Lower lobe of right lung (tissue), 2 donors: ENCODE results near the gene NPW. TPM values are rescaled to one million over a fixed set of nuclear protein-coding genes. Genes with fewer than 3 reads are reported as not detected.

ENCODE experiments used
- ATAC-seq, 2 donors: fragments of 200-7000 bp; cut with Tn5 transposase; one replicate each; pipeline ENCODE4 v1.9.1; 2020 to 2022; ENCODE audit warnings: mild to moderate bottlenecking in 2 of 2, moderate library complexity in 2 of 2
- DNase-seq: peaks from one replicate; pipeline ENCODE4 v3.0.0-alpha.2; 2020
- H3K27ac ChIP-seq: fragments of 200-600 bp; one replicate; pipeline ENCODE4 v1.8.0; 2022
- H3K27me3 ChIP-seq: fragments of 200-600 bp; one replicate; pipeline ENCODE4 v1.8.0; 2022; ENCODE audit warnings: low read depth
- H3K36me3 ChIP-seq: fragments of 200-600 bp; one replicate; pipeline ENCODE4 v1.8.0; 2022; ENCODE audit warnings: mild to moderate bottlenecking
- H3K4me1 ChIP-seq: fragments of 200-600 bp; one replicate; pipeline ENCODE4 v1.8.0; 2022
- H3K4me3 ChIP-seq: fragments of 200-600 bp; one replicate; pipeline ENCODE4 v1.8.0; 2022; ENCODE audit warnings: mild to moderate bottlenecking
- H3K9me3 ChIP-seq: fragments of 200-600 bp; one replicate; pipeline ENCODE4 v1.8.0; 2022
- intact Hi-C: fragments of 100-400 bp; cut with DNase I; formaldehyde crosslinking; loops from one replicate; pipeline ENCODE4 v1.11.0; 2022
- total RNA-seq: library from RNA; stranded (reverse); fragmentation: NEBNext Ultra II Directional; extraction: Animal tissue kit (Norgen Biotek cat#: 25700); gene quantifications from one replicate; pipeline ENCODE4 v1.2.1, GENCODE V29; 2021
- TF ChIP-seq, protein P1 (sequence below): fragments of 200-600 bp; IDR thresholded peaks from one replicate; pipeline ENCODE4 v1.8.0; 2022; ENCODE audit warnings: antibody characterized with exemption, mild to moderate bottlenecking
- donor health status: DM: no; HTN: yes; CAD: no; lungs with severe emphysema.

The NPW gene
- total RNA-seq, 1 donor from 2014 or later, result not detected

DNA sequence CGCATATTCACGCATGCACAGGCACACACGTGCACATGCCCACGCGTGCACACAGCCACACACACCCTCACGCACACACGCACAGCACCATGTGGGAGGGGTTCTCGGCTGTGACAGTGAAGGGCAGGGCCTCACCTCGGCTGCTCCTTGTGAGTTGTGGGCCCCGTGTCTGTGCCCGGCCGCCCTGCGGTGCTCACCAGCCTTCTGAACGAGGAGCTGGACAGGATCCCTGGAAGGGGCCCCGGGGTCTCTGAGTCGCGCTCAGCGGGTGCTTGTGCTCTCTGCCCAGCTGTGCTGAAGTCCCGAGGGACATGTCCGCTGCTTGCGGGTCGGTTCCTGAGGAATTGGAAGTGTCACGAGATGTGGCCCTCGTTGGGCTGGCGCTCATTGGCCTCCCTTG is 44.3 kb downstream of the NPW start:
- intact Hi-C loops, result no loop called here
- Histone ChIP-seq H3K9me3 (no peaks in the 10 kb centered on the region), H3K27me3 (no peaks in the 10 kb centered on the region), H3K36me3 (peaks cover 94% of the 10 kb centered on the region), H3K4me3 (no peak overlapping the region), H3K27ac (no peak overlapping the region), H3K4me1 (no peaks in the 10 kb centered on the region)
- TF ChIP-seq, protein P1, sequence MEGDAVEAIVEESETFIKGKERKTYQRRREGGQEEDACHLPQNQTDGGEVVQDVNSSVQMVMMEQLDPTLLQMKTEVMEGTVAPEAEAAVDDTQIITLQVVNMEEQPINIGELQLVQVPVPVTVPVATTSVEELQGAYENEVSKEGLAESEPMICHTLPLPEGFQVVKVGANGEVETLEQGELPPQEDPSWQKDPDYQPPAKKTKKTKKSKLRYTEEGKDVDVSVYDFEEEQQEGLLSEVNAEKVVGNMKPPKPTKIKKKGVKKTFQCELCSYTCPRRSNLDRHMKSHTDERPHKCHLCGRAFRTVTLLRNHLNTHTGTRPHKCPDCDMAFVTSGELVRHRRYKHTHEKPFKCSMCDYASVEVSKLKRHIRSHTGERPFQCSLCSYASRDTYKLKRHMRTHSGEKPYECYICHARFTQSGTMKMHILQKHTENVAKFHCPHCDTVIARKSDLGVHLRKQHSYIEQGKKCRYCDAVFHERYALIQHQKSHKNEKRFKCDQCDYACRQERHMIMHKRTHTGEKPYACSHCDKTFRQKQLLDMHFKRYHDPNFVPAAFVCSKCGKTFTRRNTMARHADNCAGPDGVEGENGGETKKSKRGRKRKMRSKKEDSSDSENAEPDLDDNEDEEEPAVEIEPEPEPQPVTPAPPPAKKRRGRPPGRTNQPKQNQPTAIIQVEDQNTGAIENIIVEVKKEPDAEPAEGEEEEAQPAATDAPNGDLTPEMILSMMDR, result no peak
- DNase-seq (no peak), ATAC-seq (no peak)

DNA sequence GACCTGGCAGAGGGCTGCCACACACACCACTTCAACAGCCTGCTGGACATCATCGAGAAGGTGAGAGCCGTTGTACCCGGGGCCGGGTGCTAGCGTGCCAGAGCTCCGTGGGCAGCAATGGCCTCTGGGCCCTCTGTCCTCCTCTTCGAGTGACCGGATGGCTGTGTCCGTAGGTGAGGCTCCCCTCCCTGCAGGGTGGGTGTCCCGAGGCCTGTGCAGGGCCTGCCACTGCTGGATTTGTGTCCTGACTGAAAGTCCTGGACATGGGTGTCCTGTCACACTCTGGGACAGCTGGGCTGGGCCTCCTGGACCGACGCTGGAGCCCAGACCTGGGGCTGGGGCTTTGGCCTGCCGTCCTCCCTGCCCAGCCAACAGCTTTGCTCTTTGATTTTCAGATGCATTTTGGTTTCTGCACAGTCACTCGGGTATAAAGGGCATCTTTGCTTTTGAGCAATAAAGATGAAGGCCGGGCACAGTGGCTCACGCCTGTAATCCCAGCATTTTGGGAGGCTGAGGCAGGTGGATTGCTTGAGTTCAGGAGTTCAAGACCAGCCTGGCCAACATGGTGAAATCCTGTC is 44.9 kb downstream of the NPW start:
- Histone ChIP-seq H3K27ac (no peak overlapping the region), H3K36me3 (peaks cover 94% of the 10 kb centered on the region), H3K4me1 (no peaks in the 10 kb centered on the region), H3K9me3 (no peaks in the 10 kb centered on the region), H3K4me3 (no peak overlapping the region), H3K27me3 (no peaks in the 10 kb centered on the region)
- no peak for DNase-seq
- intact Hi-C loops, result no loop called here
- no peak for ATAC-seq
- TF ChIP-seq, protein P1, result no peak

DNA sequence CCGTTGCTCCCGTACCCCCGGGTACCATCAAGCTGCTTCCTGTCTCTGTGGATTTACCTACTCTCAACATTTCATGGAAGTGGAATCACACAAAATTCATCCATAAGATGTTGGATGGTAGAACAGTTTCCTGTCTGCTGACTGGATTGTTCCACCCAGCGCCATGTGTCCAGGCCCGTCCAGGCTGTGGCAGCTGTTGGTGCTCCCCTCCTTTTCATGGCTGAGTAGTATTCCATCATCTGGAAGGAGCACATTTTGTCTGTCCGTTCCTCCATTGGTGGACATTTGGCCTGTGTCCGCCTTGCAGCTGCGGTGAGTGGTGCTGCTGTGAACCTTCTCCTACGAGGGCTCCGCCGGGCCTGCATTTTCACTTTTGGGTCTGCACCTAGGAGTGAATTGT is 46.6 kb downstream of the NPW start:
- no peaks in the 10 kb centered on the region for H3K9me3 ChIP-seq
- H3K27me3 ChIP-seq, result no peaks in the 10 kb centered on the region
- no peak for ATAC-seq
- H3K27ac ChIP-seq, result no peak overlapping the region
- H3K36me3 ChIP-seq, result peaks cover 91% of the 10 kb centered on the region
- intact Hi-C loops, result no loop called here
- DNase-seq, result no peak
- no peaks in the 10 kb centered on the region for H3K4me1 ChIP-seq
- H3K4me3 ChIP-seq, result no peak overlapping the region
- TF ChIP-seq, protein P1, result no peak

Other genes starting within 250 kb of the NPW start
- gene NME3, start 248.2 kb upstream of the NPW start, total RNA-seq, result 56.5 TPM
- 15.5 TPM for gene EME2, start 247.0 kb upstream of the NPW start, total RNA-seq
- gene MRPS34, start 246.7 kb upstream of the NPW start, total RNA-seq, result 58.0 TPM
- 44.2 TPM for gene SPSB3, start 237.2 kb upstream of the NPW start, total RNA-seq
- gene NUBP2, start 236.8 kb upstream of the NPW start, total RNA-seq, result 36.0 TPM
- gene IGFALS, start 226.1 kb upstream of the NPW start, total RNA-seq, result 0.97 TPM
- gene HAGH, start 193.0 kb upstream of the NPW start, total RNA-seq, result 69.1 TPM
- 16.1 TPM for gene FAHD1, start 192.6 kb upstream of the NPW start, total RNA-seq
- not detected for gene MEIOB, start 147.6 kb upstream of the NPW start, total RNA-seq
- 1.3 TPM for gene HS3ST6, start 101.4 kb upstream of the NPW start, total RNA-seq
- gene MSRB1, start 76.6 kb upstream of the NPW start, total RNA-seq, result 35.1 TPM
- gene RPL3L, start 65.1 kb upstream of the NPW start, total RNA-seq, result not detected
- 85.8 TPM for gene NDUFB10, start 60.2 kb upstream of the NPW start, total RNA-seq
- 1,721 TPM for gene RPS2, start 55.0 kb upstream of the NPW start, total RNA-seq
- gene RNF151, start 52.9 kb upstream of the NPW start, total RNA-seq, result not detected
- gene TBL3, start 47.7 kb upstream of the NPW start, total RNA-seq, result 25.6 TPM
- gene NOXO1, start 38.3 kb upstream of the NPW start, total RNA-seq, result 1.7 TPM
- 24.7 TPM for gene GFER, start 35.6 kb upstream of the NPW start, total RNA-seq
- 0.24 TPM for gene SYNGR3, start 29.8 kb upstream of the NPW start, total RNA-seq
- 27.2 TPM for gene ZNF598, start 10.0 kb upstream of the NPW start, total RNA-seq
- 343 TPM for gene NHERF2, start 7.1 kb downstream of the NPW start, total RNA-seq
- 24.3 TPM for gene NTHL1, start 28.0 kb downstream of the NPW start, total RNA-seq
- gene TSC2, start 28.2 kb downstream of the NPW start, total RNA-seq, result 123 TPM
- gene PKD1, start 116.1 kb downstream of the NPW start, total RNA-seq, result 81.6 TPM
- gene RAB26, start 128.8 kb downstream of the NPW start, total RNA-seq, result 0.80 TPM
- gene TRAF7, start 136.0 kb downstream of the NPW start, total RNA-seq, result 61.9 TPM
- gene CASKIN1, start 176.8 kb downstream of the NPW start, total RNA-seq, result 0.09 TPM
- 26.6 TPM for gene MLST8, start 185.7 kb downstream of the NPW start, total RNA-seq
- gene BRICD5, start 191.1 kb downstream of the NPW start, total RNA-seq, result 7.8 TPM
- 13.3 TPM for gene PGP, start 195.1 kb downstream of the NPW start, total RNA-seq
- gene E4F1, start 203.8 kb downstream of the NPW start, total RNA-seq, result 21.0 TPM
- 2.0 TPM for gene DNASE1L2, start 216.7 kb downstream of the NPW start, total RNA-seq
- gene ECI1, start 231.8 kb downstream of the NPW start, total RNA-seq, result 50.4 TPM
- 98.6 TPM for gene RNPS1, start 248.3 kb downstream of the NPW start, total RNA-seq